Uterus (tissue), 2 donors: ENCODE measurements around the gene PCDH9.

Experiments
- POLR2A ChIP-seq, 2 donors: fragments of 450-650 bp; IDR thresholded peaks; one replicate each; pipeline ENCODE4 v1.6.1; 2016; ENCODE audit warnings: antibody characterized with exemption in 2 of 2, mild to moderate bottlenecking in 1 of 2, moderate library complexity in 1 of 2
- TF ChIP-seq, protein P1 (sequence below), 4 experiments: fragments of 200-600 bp in 2 of 4; fragments of 450-650 bp in 2 of 4; sonication (generic) in 2 of 4; IDR thresholded peaks; one replicate each; pipeline ENCODE4 v1.5.1; 2016 to 2019; ENCODE audit warnings: antibody characterized with exemption in 4 of 4, mild to moderate bottlenecking in 2 of 4, moderate library complexity in 1 of 4

DNA sequence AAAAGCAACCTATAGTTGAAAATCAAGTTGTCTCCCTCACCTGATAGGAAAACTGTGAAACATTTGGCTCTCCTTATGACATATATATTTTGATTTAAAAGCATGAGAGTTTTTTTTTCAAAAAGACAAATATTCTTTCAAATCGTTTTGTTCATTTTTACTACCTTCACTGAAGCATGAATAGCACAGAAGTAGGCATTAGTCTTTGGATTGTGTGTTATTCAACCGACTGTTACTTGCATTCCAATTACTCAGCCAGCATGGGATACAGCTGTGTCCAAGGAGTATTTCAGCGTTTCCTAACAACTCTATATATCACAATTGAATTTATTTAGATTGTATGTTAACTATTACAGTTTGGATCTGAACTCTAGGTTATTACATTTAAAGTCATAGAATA is 135.2 kb downstream of the PCDH9 start:
- TF ChIP-seq, protein P1, sequence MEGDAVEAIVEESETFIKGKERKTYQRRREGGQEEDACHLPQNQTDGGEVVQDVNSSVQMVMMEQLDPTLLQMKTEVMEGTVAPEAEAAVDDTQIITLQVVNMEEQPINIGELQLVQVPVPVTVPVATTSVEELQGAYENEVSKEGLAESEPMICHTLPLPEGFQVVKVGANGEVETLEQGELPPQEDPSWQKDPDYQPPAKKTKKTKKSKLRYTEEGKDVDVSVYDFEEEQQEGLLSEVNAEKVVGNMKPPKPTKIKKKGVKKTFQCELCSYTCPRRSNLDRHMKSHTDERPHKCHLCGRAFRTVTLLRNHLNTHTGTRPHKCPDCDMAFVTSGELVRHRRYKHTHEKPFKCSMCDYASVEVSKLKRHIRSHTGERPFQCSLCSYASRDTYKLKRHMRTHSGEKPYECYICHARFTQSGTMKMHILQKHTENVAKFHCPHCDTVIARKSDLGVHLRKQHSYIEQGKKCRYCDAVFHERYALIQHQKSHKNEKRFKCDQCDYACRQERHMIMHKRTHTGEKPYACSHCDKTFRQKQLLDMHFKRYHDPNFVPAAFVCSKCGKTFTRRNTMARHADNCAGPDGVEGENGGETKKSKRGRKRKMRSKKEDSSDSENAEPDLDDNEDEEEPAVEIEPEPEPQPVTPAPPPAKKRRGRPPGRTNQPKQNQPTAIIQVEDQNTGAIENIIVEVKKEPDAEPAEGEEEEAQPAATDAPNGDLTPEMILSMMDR (IDR thresholded peaks at IDR 0.05) = no peak
- no peak for TF ChIP-seq POLR2A (IDR thresholded peaks at IDR 0.05)
